SJSA1 (cell line): ENCODE results near the gene RING1. TPM values are rescaled to one million over a fixed set of nuclear protein-coding genes. Genes with fewer than 3 reads are reported as not detected.
"Not testable (repeated sequence)": the region's sequence is repeated elsewhere in the genome, so short reads cannot be mapped to it uniquely, and the experiment has no call there.

Experiments
- DNase-seq, 2 experiments: peaks; one replicate each; pipeline ENCODE4 v3.0.0-alpha.2; 2015 to 2020; ENCODE audit warnings: low spot score in 2 of 2, low read depth in 1 of 2
- H3K27ac ChIP-seq: fragments of 250-450 bp; sonication (Bioruptor Pico); 2 replicates; pipeline ENCODE4 v1.5.1; 2020; ENCODE audit warnings: mild to moderate bottlenecking, moderate library complexity
- H3K27me3 ChIP-seq: fragments of 250-450 bp; sonication (Bioruptor Pico); replicated peaks from 2 replicates; pipeline ENCODE4 v1.5.1; 2020; ENCODE audit warnings: mild to moderate bottlenecking, moderate library complexity
- H3K36me3 ChIP-seq: fragments of 250-450 bp; sonication (Bioruptor Pico); 2 replicates; pipeline ENCODE4 v1.5.1; 2020; ENCODE audit warnings: mild to moderate bottlenecking
- H3K4me1 ChIP-seq: fragments of 250-450 bp; sonication (Bioruptor Pico); replicated peaks from 2 replicates; pipeline ENCODE4 v1.6.1; 2021; ENCODE audit warnings: mild to moderate bottlenecking
- H3K4me3 ChIP-seq: fragments of 250-450 bp; sonication (Bioruptor Pico); 2 replicates; pipeline ENCODE4 v1.5.1; 2020; ENCODE audit warnings: mild to moderate bottlenecking
- H3K9me3 ChIP-seq: fragments of 250-450 bp; sonication (Bioruptor Pico); replicated peaks from 2 replicates; pipeline ENCODE4 v1.5.1; 2020; ENCODE audit warnings: mild to moderate bottlenecking
- total RNA-seq: library from RNA; depleted of rRNA; stranded (reverse); fragments of >200 nt; shearing (Covaris generic); gene quantifications from 2 replicates; pipeline ENCODE4 v1.2.3, GENCODE V29; 2014

The RING1 gene
- total RNA-seq, 1 experiment from 2014 or later = 32.5 TPM

- H3K4me1 ChIP-seq = peaks cover 15% of the 10 kb centered on the region
- peaks cover 23% of the 10 kb centered on the region for H3K27me3 ChIP-seq
- no peak overlapping the region for H3K27ac ChIP-seq
- DNase-seq = no peak
- H3K36me3 ChIP-seq = peaks cover 4% of the 10 kb centered on the region; the same call in 1 of the 2 replicates
- no peak overlapping the region for H3K4me3 ChIP-seq
- no peaks in the 10 kb centered on the region for H3K9me3 ChIP-seq
Observed at GRCh38 chr6:33215271-33216116, 7.2 kb downstream of the RING1 start.

GRCh38 chr6:33216117-33216649 lies 7.9 kb downstream of the RING1 start:
- DNase-seq = no peak
- peaks cover 15% of the 10 kb centered on the region for H3K4me1 ChIP-seq
- peaks cover 23% of the 10 kb centered on the region for H3K27me3 ChIP-seq
- no peaks in the 10 kb centered on the region for H3K9me3 ChIP-seq
- H3K27ac ChIP-seq = no peak overlapping the region
- no peak overlapping the region for H3K4me3 ChIP-seq
- H3K36me3 ChIP-seq = 0 out of 2 replicates have a peak, but pooled peaks cover 4% of the 10 kb centered on the region

- no peak overlapping the region for H3K4me3 ChIP-seq
- H3K27me3 ChIP-seq = peaks cover 23% of the 10 kb centered on the region
- no peaks in the 10 kb centered on the region for H3K9me3 ChIP-seq
- no peak for DNase-seq
- no peak overlapping the region for H3K27ac ChIP-seq
- H3K36me3 ChIP-seq = no peaks in the 10 kb centered on the region
- peaks cover 15% of the 10 kb centered on the region for H3K4me1 ChIP-seq
Observed at GRCh38 chr6:33217246-33217645, 8.9 kb downstream of the RING1 start.

GRCh38 chr6:33217681-33218080 lies 9.4 kb downstream of the RING1 start:
- DNase-seq = no peak
- H3K4me3 ChIP-seq = no peak overlapping the region

GRCh38 chr6:33226503-33227120 lies 18.3 kb downstream of the RING1 start:
- H3K4me1 ChIP-seq, DNase-seq, H3K9me3 ChIP-seq, H3K4me3 ChIP-seq, H3K27ac ChIP-seq, H3K36me3 ChIP-seq: not testable (repeated sequence)
- H3K27me3 ChIP-seq = peaks cover 30% of the 10 kb centered on the region

More at GRCh38 chr6:33217681-33218080, 9.4 kb downstream of the RING1 start:
- Histone ChIP-seq H3K27me3 (peaks cover 20% of the 10 kb centered on the region), H3K36me3 (no peaks in the 10 kb centered on the region), H3K9me3 (no peaks in the 10 kb centered on the region), H3K27ac (no peak overlapping the region), H3K4me1 (peaks cover 11% of the 10 kb centered on the region)

- no peaks in the 10 kb centered on the region for H3K9me3 ChIP-seq
Observed at GRCh38 chr6:33235221-33235634, 26.9 kb downstream of the RING1 start.

GRCh38 chr6:33236328-33236727 lies 28.0 kb downstream of the RING1 start:
- H3K4me1 ChIP-seq = no peaks in the 10 kb centered on the region
- H3K27me3 ChIP-seq = peaks cover 24% of the 10 kb centered on the region
- H3K4me3 ChIP-seq = no peak overlapping the region
- H3K27ac ChIP-seq = no peak overlapping the region
- DNase-seq = no peak
- H3K9me3 ChIP-seq = no peaks in the 10 kb centered on the region
- no peaks in the 10 kb centered on the region for H3K36me3 ChIP-seq

More at GRCh38 chr6:33235221-33235634, 26.9 kb downstream of the RING1 start:
- no peaks in the 10 kb centered on the region for H3K4me1 ChIP-seq
- H3K27ac ChIP-seq = no peak overlapping the region
- H3K4me3 ChIP-seq = no peak overlapping the region
- H3K36me3 ChIP-seq = no peaks in the 10 kb centered on the region
- no peak for DNase-seq
- H3K27me3 ChIP-seq = peaks cover 32% of the 10 kb centered on the region

- no peaks in the 10 kb centered on the region for H3K36me3 ChIP-seq
- no peak for DNase-seq
- no peak overlapping the region for H3K4me3 ChIP-seq
- H3K4me1 ChIP-seq = no peaks in the 10 kb centered on the region
- H3K27ac ChIP-seq = no peak overlapping the region
- peaks cover 22% of the 10 kb centered on the region for H3K27me3 ChIP-seq
- H3K9me3 ChIP-seq = no peaks in the 10 kb centered on the region
Observed at GRCh38 chr6:33236852-33237251, 28.6 kb downstream of the RING1 start.

GRCh38 chr6:33237741-33238140 lies 29.4 kb downstream of the RING1 start:
- no peaks in the 10 kb centered on the region for H3K4me1 ChIP-seq
- no peak overlapping the region for H3K4me3 ChIP-seq
- no peak overlapping the region for H3K27ac ChIP-seq
- no peaks in the 10 kb centered on the region for H3K9me3 ChIP-seq
- no peaks in the 10 kb centered on the region for H3K36me3 ChIP-seq
- peaks cover 30% of the 10 kb centered on the region for H3K27me3 ChIP-seq
- DNase-seq = no peak

- no peak for DNase-seq
- no peak overlapping the region for H3K27ac ChIP-seq
- H3K27me3 ChIP-seq = peaks cover 23% of the 10 kb centered on the region
- no peaks in the 10 kb centered on the region for H3K4me1 ChIP-seq
- H3K36me3 ChIP-seq = no peaks in the 10 kb centered on the region
- no peak overlapping the region for H3K4me3 ChIP-seq
- H3K9me3 ChIP-seq = no peaks in the 10 kb centered on the region
Observed at GRCh38 chr6:33241968-33242367, 33.7 kb downstream of the RING1 start.

GRCh38 chr6:33243476-33243875 lies 35.2 kb downstream of the RING1 start:
- no peak for DNase-seq
- Histone ChIP-seq H3K4me3 (no peak overlapping the region), H3K36me3 (no peaks in the 10 kb centered on the region), H3K27me3 (peaks cover 23% of the 10 kb centered on the region), H3K4me1 (peaks cover 7% of the 10 kb centered on the region), H3K27ac (no peak overlapping the region), H3K9me3 (no peaks in the 10 kb centered on the region)

- Histone ChIP-seq H3K27ac (peak overlapping the region; percentile 30), H3K36me3 (peaks cover 13% of the 10 kb centered on the region; the same call in 1 of the 2 replicates), H3K4me3 (peak overlapping the region; percentile 40), H3K27me3 (0 out of 2 replicates have a peak, but pooled peaks cover 2% of the 10 kb centered on the region), H3K4me1 (peaks cover 26% of the 10 kb centered on the region), H3K9me3 (no peaks in the 10 kb centered on the region)
- DNase-seq = peak; percentile 85 to 89
Observed at GRCh38 chr6:33247977-33248642, 39.8 kb downstream of the RING1 start.

- Histone ChIP-seq H3K27ac (peak overlapping the region; percentile 30), H3K4me3 (peak overlapping the region; percentile 40), H3K36me3 (peaks cover 13% of the 10 kb centered on the region; the same call in 1 of the 2 replicates), H3K27me3 (no peaks in the 10 kb centered on the region), H3K4me1 (peaks cover 26% of the 10 kb centered on the region), H3K9me3 (no peaks in the 10 kb centered on the region)
- DNase-seq = peak in 1 of 2 experiments; percentile 50
Observed at GRCh38 chr6:33248643-33248931, 40.3 kb downstream of the RING1 start.
